Activated CD8-positive, alpha-beta memory T cell treated with anti-CD3 and anti-CD28 coated beads for 24 hours (primary cell): Measurements from ENCODE around the gene EPSTI1.
"Not testable (repeated sequence)": the region's sequence is repeated elsewhere in the genome, so short reads cannot be mapped to it uniquely, and the experiment has no call there.

Experiments used
- DNase-seq: peaks from one replicate; pipeline ENCODE4 v3.0.0-alpha.2; 2020

The EPSTI1 gene

GRCh38 chr13:43003729-43004128 is 11.7 kb upstream of the EPSTI1 start:
- DNase-seq = no peak

GRCh38 chr13:43003010-43003409 is 11.0 kb upstream of the EPSTI1 start:
- DNase-seq = no peak

GRCh38 chr13:43002021-43002420 is 10.0 kb upstream of the EPSTI1 start:
- no peak for DNase-seq

GRCh38 chr13:43000676-43001075 is 8.6 kb upstream of the EPSTI1 start:
- no peak for DNase-seq

- no peak for DNase-seq
Measured at GRCh38 chr13:42999491-42999890, 7.5 kb upstream of the EPSTI1 start.

- no peak for DNase-seq
Measured at GRCh38 chr13:42997381-42997780, 5.3 kb upstream of the EPSTI1 start.

- no peak for DNase-seq
Measured at GRCh38 chr13:42996584-42996983, 4.5 kb upstream of the EPSTI1 start.

GRCh38 chr13:42994878-42995277 is 2.8 kb upstream of the EPSTI1 start:
- no peak for DNase-seq

- peak; percentile 62 for DNase-seq
Measured at GRCh38 chr13:42992764-42993122, 702 bp upstream of the EPSTI1 start.

- DNase-seq = not testable (repeated sequence)
Measured at GRCh38 chr13:42991233-42991897, 676 bp downstream of the EPSTI1 start.

- no peak for DNase-seq
Measured at GRCh38 chr13:42990291-42991232, 1.5 kb downstream of the EPSTI1 start.

GRCh38 chr13:42986176-42986574 is 5.9 kb downstream of the EPSTI1 start:
- no peak for DNase-seq

GRCh38 chr13:42985312-42986175 is 6.5 kb downstream of the EPSTI1 start:
- no peak for DNase-seq

GRCh38 chr13:42984691-42985090 is 7.3 kb downstream of the EPSTI1 start:
- no peak for DNase-seq

- DNase-seq = no peak
Measured at GRCh38 chr13:42984026-42984425, 8.0 kb downstream of the EPSTI1 start.

GRCh38 chr13:42981853-42982252 is 10.2 kb downstream of the EPSTI1 start:
- DNase-seq = no peak

GRCh38 chr13:42981317-42981716 is 10.7 kb downstream of the EPSTI1 start:
- DNase-seq = no peak

- DNase-seq = no peak
Measured at GRCh38 chr13:42977219-42977659, 14.8 kb downstream of the EPSTI1 start.

GRCh38 chr13:42976066-42976465 is 16.0 kb downstream of the EPSTI1 start:
- no peak for DNase-seq

- no peak for DNase-seq
Measured at GRCh38 chr13:42973581-42973980, 18.5 kb downstream of the EPSTI1 start.

GRCh38 chr13:42971691-42972347 is 20.2 kb downstream of the EPSTI1 start:
- no peak for DNase-seq

GRCh38 chr13:42970824-42971690 is 21.0 kb downstream of the EPSTI1 start:
- peak; percentile 65 for DNase-seq
